NCI-H748 (cell line): ENCODE data around the gene SLC30A7.
"Not testable (repeated sequence)": the region's sequence is repeated elsewhere in the genome, so short reads cannot be mapped to it uniquely, and the experiment has no call there.

Experiments used
- DNase-seq: peaks from one replicate; lab custom pipeline; 2025; ENCODE audit not compliant: unreplicated experiment; lab: John Stamatoyannopoulos, UW

The SLC30A7 gene

DNA sequence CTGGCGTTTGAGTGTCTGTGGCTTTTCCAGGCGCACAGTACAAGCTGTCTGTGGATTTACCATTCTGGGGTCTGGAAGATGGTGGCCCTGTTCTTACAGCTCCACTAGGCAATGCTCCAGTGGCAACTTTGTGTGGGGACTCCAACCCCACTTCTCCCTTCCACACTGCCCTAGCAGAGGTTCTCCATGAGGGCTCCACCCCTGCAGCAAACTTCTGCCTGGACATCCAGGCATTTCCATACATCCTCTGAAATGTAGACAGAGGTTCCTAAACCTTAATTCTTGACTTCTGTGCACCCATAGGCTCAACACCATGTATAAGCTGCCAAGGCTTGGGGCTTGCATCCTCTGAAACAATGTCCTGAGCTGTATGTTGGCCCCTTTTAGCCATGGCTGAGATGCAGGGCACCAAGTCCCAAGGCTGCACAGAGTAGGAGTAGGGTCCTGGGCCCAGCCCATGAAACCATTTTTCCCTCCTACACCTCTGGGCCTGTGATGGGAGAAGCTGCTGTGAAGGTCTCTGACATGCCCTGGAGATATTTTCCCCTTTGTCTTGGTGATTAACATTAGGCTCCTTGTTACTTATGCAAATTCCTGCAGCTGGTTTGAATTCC is 5.9 kb upstream of the SLC30A7 start:
- not testable (repeated sequence) for DNase-seq

DNA sequence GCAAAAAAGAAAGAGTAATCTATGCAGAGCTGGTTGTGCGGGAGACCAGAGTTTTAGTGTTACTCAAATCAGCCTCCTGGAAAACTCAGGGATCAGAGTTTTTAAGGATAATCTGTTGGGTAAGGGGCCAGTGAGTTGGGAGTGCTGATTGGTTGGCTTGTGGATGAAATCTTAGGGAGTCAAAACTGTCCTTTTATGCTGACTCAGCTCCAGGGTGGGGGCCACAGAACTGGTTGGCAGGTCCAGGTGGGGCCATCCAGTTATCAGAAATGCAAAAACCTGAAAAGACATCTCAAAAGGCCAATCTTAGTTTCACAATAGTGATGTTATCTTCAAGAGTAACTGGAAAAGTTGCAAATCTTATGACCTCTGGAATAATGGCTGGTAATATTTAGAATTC is 4.5 kb upstream of the SLC30A7 start:
- no peak for DNase-seq

DNA sequence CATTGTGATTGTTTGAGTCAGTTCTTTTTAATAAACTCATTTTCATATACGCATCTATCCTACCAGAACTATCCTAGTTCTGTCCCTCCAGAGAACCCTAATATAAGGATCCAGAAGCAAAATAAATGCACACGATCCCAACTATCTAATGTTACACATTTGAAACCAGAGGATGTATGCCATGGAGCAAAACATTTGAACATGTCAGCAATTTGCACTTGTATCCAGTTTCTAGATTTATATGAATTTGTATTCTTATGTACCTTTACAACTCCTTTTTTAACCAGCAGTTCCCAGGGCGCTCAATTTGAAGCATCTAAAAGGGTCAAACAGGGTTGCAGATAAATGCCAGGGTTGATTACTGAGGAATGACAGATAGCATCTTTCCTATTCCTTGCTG is 3.3 kb upstream of the SLC30A7 start:
- DNase-seq = no peak

DNA sequence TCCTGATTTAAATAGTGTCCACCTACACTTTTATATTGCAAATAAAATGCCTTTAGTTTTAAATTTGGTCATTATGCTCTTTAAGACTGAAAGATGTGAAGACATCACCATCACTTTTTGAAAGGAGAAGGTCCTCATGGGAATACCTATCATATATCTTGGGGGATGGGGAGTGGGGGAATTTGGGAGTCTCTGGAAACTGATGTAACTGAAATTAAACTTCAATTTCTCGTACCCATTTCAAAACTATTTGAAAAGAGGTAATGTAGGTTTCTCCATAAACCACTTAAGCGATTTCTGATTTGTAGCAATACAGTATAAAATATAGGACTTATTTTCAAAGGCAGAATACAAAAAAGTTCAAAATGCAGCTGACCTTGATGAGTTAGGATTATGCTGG is 2.2 kb upstream of the SLC30A7 start:
- no peak for DNase-seq

DNA sequence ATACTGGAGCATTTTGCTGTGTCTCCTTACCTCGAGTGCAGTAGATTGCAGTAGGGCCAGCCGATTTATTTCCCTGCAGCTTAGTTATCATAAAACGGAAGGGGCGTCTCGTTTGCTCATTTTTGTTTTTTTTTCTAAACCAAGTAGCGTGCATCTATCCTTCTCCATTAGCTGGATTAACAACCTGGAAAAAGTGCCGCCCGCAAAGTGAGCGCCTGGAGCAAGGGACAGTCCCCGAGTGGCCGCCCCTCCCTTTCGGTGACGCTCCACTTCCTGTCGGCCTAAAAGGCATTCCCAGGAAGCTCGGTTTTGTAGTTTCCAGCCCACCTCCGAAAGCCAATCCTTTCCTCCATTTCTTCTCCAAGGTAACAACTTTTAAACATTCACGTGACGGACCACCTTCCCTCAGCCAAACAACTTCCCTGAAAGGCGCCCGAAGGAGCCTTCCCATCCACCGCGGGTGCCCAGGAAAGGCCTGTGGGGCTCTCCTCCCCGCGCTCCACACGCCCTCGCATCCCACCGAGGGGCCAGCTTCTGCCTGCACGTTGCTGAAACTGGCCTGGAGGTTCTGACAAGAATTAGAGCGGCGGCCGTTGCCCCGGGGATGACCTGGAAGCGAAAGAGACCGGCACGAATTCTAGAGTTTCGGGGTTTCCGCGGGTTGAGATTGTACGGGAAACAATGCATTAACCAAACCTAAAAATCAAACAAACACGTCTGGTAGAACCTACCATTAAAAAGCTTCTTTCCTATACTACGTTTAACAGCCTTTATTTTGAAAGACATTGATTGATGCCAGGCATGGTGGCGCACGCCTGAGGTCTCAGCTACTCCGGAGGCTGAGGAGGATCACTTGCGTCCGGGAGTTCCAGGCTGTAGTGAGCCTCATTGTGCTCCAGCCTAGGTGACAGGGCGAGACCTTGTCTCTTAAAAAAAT is 1.0 kb upstream of the SLC30A7 start, which contains the start of gene EXTL2:
Gene EXTL2, minus strand, starts transcription at position 240 of the 937 bp plus-strand sequence. CDS start 6,085 bp downstream, outside the sequence.
- DNase-seq = peak; percentile 97

DNA sequence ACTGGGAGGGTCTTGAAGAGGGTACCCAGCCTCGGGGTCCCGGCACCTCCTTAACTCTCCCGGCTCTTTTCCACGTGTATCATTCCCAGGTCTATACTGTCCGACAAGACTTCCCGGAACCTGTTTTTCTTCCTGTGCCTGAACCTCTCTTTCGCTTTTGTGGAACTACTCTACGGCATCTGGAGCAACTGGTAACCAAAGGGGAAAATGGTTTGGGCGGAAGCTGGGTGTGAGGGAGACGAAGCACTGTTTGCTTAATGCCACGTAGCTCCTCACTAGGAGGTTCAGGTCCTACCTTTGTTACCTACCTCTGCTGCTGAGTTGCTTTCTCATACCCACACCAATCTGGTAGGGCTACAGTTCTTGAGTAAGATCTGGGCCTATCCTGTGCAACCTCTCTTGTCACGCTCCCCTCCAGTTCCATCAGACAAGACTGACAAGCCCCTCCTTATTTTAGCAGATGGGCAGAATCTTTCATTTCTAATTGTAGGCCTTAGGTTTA is 642 bp downstream of the SLC30A7 start:
- peak; percentile 62 for DNase-seq

DNA sequence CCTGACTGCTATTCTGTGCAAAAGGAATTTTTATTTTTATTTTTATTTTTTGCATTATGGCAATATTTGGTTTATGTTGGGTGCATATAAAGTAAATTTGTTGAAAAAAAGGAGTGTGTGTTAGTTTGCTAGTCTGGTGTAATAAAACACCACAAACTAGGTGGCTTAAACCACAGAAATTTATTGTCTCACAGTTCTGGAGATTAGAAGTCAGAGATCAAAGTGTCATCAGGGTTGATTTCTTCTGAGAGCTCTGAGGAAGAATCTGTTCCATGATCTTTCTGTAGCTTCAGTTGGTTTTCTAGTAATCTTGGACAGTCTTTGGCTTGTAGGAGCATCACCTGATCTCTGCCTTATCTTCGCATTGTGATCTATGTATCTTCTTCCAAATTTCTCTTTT is 6.5 kb downstream of the SLC30A7 start:
- DNase-seq = no peak

DNA sequence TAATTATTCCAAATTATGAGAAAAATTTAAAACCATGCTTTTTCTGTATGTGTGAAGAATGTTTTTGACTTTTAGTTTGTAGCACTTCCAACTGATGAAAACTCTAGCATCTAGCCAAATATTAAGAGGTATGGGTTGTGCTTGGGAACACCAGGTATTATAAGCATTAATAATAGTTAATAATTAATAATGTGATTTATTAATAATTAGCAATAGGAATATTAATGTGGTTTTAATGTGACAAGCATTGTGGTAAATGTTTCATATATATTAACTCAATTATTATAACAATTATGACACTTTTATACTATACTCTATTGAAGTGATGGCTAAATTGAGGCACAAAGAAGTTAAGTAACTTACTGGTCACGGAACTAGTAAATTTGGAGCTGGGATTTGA is 7.9 kb downstream of the SLC30A7 start:
- DNase-seq = no peak

DNA sequence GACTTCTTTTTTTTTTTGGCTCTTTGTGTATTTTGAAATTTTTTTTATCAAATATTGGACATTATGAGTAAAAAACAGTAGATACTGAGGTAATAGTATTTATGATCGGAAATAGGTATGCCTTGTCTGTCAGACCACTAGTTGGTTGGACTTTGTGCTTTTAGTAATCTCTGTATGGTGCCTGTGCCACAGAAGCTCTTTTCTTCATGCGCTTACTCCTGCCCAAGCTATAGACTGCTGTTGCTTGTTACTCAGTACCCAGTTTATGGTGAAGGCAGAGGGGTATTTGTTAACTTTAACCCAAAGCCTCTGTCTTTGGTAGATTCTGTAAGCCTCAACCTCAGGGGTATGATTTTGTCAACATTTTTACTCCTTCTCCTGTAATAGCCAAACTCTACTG is 8.6 kb downstream of the SLC30A7 start:
- no peak for DNase-seq

DNA sequence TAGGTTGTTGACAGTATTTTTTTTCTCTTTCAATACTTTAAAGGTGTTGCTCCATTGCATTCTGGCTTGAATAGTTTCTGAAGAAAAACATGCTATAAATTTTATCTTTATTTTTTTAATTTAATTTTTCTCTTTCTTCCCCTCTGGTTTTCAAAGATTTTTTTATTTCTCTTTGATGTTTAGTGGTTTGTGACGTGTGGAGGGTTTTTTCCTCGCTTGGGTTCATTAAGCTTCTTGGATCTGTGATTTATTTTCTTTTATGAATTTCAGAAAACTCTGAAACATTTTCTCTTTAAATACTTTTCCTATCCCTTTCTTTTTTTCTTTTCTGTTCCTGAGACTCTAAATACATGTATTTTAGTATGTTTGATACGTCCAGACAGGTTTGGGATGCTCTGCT is 9.3 kb downstream of the SLC30A7 start:
- no peak for DNase-seq

DNA sequence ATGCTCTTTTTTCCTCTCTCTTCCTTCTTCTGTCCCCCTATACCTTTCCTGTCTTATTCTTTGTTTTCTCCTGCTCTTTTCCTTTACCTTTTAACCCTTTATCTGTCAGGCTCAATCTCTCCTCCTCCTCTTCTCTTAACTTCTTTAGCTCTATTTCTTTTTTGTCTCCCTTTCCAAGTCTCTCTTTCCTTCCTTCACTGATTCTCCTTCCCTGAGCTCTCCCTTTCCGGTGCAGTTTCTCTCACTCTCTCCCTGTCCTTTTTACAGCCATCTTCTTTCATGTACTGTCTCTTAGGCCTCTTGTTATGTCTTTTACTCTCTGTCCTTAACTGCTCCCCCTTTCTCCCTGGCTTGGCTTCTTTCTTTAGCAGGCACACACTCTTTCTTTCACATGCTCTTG is 12.0 kb downstream of the SLC30A7 start:
- DNase-seq = no peak

DNA sequence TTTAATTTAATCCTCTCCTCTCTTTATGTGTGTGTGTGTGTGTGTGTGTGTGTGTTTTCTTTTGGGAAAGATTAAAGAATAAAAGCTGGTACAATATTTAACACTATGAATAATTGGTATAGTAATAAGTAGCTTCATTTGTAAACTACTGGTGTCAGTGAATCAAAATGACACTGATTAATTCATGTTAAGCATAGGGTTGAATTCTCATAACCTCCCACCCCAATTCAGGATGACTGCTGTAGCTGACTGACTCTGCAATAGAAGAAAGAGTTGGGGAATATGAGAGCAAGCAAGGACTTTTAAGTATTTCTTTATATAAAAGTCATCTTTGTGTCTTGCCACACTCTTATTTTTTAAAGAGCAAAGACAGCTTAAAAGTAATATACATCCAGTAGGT is 13.1 kb downstream of the SLC30A7 start:
- DNase-seq = no peak

DNA sequence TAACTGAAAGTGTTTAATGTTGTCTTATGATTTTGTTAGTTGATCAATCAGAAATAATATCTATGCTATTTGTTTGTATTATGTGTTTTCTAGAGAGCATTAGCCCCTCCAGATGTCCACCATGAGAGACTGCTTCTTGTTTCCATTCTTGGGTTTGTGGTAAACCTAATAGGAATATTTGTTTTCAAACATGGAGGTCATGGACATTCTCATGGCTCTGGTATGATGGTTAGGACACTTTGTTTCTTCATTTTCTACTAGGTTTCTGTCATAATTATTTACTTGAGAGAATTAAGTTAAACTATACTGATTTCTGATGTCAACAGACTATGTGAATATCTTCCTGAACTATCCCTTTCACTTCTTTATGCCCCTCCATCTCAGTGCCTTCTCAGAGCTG is 16.1 kb downstream of the SLC30A7 start:
- no peak for DNase-seq

DNA sequence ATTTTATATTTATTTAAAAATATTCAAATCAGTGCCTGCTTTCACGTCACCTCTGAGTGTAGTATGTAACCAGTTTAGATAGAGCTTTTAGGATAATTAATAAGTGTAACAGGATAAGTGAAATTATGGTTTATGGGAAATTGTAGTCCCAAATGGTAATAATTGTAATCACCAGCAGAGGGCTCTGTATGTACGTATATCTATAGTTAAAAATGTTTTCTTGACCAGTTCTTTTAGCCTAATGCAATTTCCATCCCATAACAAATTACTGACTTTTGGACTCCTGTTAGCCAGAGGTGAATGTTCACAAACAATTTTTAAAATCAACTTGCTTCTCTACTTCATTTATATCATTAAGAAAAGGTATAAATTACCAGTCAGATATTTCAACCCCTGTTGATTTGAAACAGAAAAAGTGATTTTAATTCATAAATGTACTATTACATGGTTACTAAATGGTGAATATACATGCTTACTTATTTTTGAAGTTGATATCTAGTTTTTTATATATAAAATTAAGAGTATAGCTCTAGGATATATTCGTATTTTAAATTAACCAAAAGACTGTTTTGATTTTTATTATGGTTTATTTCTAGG is 25.3 kb downstream of the SLC30A7 start:
- peak; percentile 67 for DNase-seq

DNA sequence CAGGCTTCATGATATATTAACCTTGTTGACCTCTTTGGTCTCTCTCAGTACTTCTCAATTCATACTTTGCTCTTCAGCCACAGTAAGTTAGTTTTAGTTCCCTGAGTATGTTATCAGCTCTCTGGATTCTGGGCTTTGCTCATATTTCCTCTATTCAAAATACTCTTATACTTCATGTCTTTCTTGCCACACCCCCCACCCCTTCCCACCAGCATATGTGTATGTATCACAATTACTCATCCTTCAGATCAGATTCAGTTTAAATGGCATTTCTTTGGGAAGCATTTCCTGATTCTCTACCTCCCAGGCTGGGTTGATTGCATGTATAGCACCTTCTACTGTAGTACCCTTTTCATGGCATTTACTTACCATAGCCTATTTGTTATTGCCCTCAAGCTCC is 28.3 kb downstream of the SLC30A7 start:
- no peak for DNase-seq

DNA sequence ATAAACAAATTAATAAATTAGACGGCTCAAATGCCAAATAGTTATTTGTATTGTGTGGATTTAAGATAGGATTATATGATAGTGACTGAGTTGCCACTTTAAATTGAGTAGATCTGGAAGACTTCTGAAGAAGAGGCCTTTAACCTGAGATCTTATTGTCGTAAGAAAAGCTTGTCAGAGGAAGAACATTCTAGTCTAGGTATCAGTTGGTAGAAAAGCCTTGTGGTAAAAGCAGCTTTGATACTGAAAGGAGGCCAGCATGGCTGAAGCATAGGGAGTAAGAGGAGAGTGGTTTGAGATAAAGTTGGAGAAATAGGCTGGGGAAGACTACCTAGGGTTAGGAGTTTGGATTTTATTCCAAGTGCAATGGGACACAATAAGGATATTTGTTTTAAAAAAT is 29.1 kb downstream of the SLC30A7 start:
- no peak for DNase-seq

DNA sequence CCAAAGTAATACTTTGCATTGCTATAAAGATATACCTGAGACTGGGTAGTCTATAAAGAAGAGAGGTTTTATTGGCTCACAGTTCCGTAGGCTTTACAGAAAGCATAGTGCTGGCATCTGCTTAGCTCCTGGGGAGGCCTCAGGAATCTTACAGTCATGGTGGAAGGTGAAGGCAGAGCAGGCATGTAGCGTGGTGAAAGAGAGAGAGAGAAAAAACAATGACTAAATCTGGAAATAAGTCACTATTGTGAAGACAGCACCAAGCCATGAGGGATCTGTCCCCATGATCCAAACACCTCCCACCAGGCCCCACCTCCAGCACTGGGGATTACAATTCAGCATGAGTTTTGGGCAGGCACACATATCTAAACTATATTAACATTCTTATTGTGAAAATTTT is 30.4 kb downstream of the SLC30A7 start:
- no peak for DNase-seq

DNA sequence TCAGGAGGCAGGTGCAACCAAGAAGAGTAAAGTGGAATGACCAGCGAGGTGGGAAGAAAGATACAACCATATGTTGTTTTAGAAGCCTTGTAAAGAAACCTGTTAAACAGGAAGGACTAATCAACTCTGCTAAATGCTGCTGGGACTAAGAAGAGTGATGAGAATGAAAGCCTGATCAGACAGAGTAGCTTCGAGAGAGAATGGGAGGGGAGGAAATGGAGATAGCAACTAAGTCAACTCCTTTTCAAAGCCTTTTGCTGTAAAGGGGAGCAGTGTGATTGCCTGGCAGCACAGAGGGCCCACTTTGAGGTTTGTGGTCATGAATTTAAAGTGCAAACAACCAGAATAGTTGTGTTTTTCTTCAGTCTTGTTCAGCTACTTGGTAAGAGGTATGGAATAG is 31.4 kb downstream of the SLC30A7 start:
- DNase-seq = peak; percentile 22

DNA sequence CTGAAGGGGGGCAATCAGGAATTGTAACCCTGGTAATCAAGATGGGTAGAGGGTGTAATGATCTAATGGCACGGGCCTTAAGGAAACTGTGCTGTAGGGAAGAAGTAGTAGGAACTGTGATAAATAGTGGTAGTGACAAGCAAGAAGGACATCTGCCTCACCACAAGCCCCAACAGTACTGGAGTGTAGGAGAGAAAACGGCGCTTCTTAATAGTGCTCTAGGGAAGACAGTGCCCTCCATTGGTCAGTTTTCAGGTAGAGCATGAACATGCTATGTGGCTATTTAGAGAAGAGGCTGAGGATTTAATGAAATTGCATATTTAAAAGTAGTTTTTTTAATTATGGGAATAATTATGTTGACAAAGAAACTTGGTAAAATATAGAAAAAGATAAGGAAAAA is 32.2 kb downstream of the SLC30A7 start:
- DNase-seq = peak; percentile 40

DNA sequence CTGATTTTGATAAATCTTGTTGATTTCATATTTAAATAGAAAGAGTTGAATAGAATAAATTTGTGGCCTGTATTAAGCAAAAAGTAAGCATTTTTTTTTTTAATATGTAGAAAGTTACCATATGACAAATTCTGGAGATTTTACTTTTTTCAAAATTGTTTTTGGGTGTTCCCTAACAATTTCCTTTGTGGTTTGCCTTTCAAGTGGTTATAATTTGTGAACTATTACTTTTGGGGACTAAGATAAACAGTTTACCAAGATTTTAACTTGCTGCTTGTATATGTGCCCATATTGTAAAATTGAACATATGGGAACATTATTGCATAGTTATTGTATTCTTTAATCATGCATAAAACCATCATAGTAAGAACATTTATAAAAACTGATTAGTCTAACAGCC is 34.6 kb downstream of the SLC30A7 start:
- DNase-seq = no peak

DNA sequence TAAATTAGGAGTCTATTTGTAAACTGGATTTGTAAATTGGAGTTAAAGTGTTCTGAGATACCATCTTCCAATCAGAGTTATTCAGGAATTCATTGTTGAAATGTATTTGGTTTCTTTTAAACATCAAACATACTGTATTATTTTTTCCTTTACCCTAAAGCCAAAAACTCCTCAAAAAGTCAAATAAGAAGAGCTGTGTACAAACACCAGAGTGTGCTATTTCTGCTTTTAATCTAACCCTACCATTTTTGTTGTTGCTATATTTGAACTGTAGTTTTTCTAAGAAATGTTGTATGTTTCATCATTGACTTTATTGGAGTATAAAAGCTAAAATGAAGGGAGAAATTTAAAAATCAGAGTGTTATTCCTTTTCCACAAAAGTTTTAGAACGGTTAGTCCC is 35.8 kb downstream of the SLC30A7 start:
- no peak for DNase-seq

DNA sequence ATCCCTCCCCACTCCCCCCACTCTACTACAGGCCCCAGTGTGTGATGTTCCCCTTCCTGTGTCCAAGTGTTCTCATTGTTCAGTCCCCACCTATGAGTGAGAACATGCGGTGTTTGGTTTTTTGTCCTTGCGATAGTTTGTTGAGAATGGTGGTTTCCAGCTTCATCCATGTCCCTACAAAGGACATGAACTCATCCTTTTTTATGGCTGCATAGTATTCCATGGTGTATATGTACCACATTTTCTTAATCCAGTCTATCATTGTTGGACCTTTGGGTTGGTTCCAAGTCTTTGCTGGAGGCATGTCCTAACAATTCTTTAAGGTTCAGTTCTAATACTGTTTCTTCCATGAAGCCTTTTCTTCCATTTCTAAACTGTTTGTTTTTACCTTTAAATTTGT is 37.7 kb downstream of the SLC30A7 start:
- not testable (repeated sequence) for DNase-seq
